IPS-20b (cell line): ENCODE results near the gene MRPL17.

Experiments used
- H3K27ac ChIP-seq: one replicate; pipeline ENCODE4 v1.5.1; 2013; ENCODE audit warnings: low read length
- H3K27me3 ChIP-seq: 2 replicates; pipeline ENCODE4 v1.6.1; 2013; ENCODE audit warnings: mild to moderate bottlenecking, low read length, inconsistent platforms; ENCODE audit not compliant: insufficient read depth
- H3K36me3 ChIP-seq: 2 replicates; pipeline ENCODE4 v1.6.1; 2013; ENCODE audit warnings: low read depth, mild to moderate bottlenecking, inconsistent platforms, low read length, moderate library complexity; ENCODE audit not compliant: insufficient read depth
- H3K4me1 ChIP-seq: 2 replicates; pipeline ENCODE4 v1.6.1; 2013; ENCODE audit warnings: mild to moderate bottlenecking, control low read depth, inconsistent platforms, low read length, moderate library complexity; ENCODE audit not compliant: insufficient read depth
- H3K4me3 ChIP-seq: 2 replicates; pipeline ENCODE4 v1.5.1; 2013; ENCODE audit warnings: mild to moderate bottlenecking, low read length, inconsistent platforms
- H3K9ac ChIP-seq: 2 replicates; pipeline ENCODE4 v1.6.1; 2013; ENCODE audit warnings: low read depth, mild to moderate bottlenecking, inconsistent platforms, low read length, moderate library complexity
- H3K9me3 ChIP-seq: 2 replicates; pipeline ENCODE4 v1.6.1; 2013; ENCODE audit warnings: mild to moderate bottlenecking, low read depth, low read length, inconsistent platforms; ENCODE audit not compliant: insufficient read depth

The MRPL17 gene

DNA sequence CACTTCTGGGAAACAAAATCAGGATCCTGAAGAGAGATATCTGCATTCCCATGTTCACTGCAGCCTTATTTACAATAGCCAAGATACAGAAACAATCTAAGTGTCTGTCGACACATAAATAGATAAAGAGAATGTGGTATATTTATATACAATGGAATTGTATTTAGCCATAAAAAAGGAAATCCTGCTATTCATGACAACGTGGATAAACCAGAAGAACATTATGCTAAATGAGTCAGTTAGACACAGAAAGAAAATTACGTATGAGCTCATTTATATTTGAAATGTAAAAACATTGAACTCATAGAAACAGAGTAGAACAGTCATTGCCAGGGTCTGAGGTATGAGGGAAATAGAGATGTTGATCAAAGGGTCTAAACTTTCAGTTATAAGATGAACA lies 6.1 kb downstream of the MRPL17 start:
- Histone ChIP-seq H3K27ac (no peak overlapping the region), H3K36me3 (peaks cover 27% of the 10 kb centered on the region), H3K4me3 (no peak overlapping the region), H3K9ac (no peak overlapping the region), H3K27me3 (no peaks in the 10 kb centered on the region), H3K9me3 (no peaks in the 10 kb centered on the region), H3K4me1 (0 out of 2 replicates have a peak, but pooled peaks cover 7% of the 10 kb centered on the region)

DNA sequence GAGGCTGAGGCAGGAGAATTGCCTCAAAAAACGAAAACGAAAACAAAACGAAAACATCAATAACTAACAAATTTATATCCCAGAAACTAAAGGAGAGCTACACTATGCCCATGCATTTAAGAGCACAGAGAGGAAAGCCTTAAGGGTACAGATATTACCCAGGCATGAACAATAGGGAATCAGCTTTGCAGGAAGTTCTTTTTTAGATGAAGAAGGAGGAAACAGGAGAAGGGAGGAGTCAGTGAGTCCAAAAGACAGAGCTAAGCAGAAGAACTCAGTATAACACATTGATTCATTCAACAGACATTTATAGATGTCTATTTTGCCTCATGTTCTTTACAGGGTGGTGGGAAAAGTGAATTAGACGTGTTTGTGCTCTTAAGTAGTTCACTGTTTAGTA lies 8.3 kb downstream of the MRPL17 start:
- peaks cover 8% of the 10 kb centered on the region; the same call in 1 of the 2 replicates for H3K36me3 ChIP-seq
- H3K9ac ChIP-seq: no peak overlapping the region
- H3K27ac ChIP-seq: no peak overlapping the region
- H3K4me1 ChIP-seq: no peaks in the 10 kb centered on the region
- no peaks in the 10 kb centered on the region for H3K9me3 ChIP-seq
- H3K4me3 ChIP-seq: no peak overlapping the region
- no peaks in the 10 kb centered on the region for H3K27me3 ChIP-seq

DNA sequence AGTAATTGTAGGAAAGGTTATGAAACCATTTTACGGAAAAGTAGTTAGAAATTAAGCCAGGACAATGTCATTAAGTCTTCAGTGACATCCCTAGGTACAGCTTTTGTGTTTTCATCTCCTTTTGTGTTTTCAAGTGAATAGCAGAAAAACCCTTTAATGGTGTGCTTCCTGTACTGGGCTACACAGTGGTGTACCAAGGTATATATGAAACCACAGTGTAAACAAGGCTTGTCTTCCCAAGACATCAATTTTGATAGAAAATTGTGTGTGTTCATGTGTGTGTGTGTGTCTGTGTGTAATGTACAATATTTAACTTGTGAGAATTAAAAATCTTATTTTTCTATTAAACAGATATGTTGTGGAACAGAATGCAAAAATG lies 8.9 kb downstream of the MRPL17 start:
- no peak overlapping the region for H3K9ac ChIP-seq
- no peak overlapping the region for H3K27ac ChIP-seq
- peaks cover 2% of the 10 kb centered on the region; the same call in 1 of the 2 replicates for H3K36me3 ChIP-seq
- no peaks in the 10 kb centered on the region for H3K27me3 ChIP-seq
- no peak overlapping the region for H3K4me3 ChIP-seq
- no peaks in the 10 kb centered on the region for H3K9me3 ChIP-seq
- H3K4me1 ChIP-seq: no peaks in the 10 kb centered on the region

DNA sequence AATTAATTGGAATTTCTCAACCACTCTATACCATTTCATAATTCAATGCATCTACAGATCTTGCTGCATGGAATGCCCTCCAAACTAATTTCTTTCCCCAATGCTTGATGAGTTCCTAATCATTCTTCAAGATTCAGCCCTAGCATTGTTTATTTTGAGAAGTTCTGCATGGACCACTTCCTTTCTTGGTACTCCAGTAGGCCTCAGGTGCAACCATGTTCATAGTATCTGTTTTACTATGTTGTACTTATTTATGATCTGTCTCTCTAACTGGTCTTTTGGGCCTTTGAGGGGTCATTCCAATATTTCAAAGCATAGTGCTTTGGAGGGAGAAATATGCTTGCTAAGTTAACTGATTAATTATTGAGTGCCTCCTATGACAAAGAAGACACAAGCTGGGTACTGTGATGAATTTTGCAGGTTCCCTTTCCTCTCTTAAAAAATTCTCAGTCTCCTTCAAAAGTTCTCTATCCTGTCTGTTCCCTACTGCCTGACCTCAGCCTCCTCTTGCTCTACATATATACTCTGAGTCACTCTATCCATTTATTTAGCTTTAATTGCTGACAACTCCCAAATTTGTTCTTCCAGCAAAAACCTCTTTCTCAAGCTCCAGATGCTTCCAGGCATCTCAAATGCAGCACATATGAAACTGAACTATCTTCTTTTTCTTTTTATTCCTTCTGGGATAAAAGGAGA lies 9.5 kb downstream of the MRPL17 start:
- Histone ChIP-seq H3K4me3 (no peak overlapping the region), H3K27me3 (no peaks in the 10 kb centered on the region)

DNA sequence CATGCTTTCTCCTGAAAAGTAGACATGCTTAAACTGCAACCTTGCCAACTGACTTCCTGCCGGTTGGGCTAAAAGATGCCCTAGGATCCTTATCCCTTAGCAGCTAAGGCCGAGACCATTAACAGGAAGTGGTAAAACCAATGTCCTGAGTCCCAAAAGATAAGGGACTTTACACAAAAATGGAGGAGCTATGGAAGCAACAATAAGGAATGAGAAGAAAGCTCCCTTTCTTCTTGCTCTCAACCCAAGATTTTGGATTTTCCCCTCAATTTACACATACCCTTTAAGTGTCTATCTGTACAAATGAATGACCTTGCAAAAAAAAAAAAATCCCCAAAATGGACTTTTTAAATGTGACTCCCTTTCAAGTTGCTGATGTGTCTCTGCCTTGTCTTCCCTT lies 11.1 kb downstream of the MRPL17 start:
- Histone ChIP-seq H3K27ac (no peak overlapping the region), H3K4me1 (no peaks in the 10 kb centered on the region), H3K9ac (no peak overlapping the region), H3K27me3 (no peaks in the 10 kb centered on the region), H3K4me3 (no peak overlapping the region), H3K9me3 (no peaks in the 10 kb centered on the region), H3K36me3 (no peaks in the 10 kb centered on the region)

More for the DNA sequence above, 9.5 kb downstream of the MRPL17 start:
- Histone ChIP-seq H3K9me3 (no peaks in the 10 kb centered on the region), H3K27ac (no peak overlapping the region), H3K36me3 (no peaks in the 10 kb centered on the region), H3K9ac (no peak overlapping the region), H3K4me1 (no peaks in the 10 kb centered on the region)

DNA sequence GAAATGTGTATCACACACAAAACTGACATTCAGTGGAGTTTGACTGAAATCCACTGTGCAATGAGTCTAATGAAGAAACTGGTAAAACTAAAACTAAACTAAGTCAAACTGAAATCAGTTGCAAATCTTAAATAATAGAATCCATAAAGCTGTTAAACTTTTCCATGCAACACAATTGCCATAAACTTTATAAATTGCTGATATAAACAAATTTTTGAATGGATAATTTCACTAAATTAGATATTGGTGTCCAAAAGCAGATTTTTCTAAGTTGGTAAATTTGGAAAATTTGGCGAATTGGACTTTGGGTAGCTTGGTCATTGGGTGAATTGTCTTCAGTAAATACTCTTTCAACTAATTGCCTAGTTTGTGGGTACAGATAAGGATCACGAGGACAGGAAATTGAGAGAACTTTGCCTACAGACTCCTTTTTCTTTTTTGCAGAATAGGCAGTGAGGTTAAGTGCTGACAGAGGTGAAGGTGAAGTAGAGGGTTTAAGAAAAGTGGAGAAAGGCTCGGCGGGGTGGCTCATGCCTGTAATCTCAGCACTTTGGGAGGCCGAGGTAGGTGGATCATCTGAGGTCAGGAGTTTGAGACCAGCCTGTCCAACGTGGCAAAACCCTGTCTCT lies 12.8 kb downstream of the MRPL17 start:
- no peaks in the 10 kb centered on the region for H3K9me3 ChIP-seq
- H3K36me3 ChIP-seq: no peaks in the 10 kb centered on the region
- no peak overlapping the region for H3K9ac ChIP-seq
- no peaks in the 10 kb centered on the region for H3K4me1 ChIP-seq
- no peaks in the 10 kb centered on the region for H3K27me3 ChIP-seq
- H3K27ac ChIP-seq: no peak overlapping the region
- no peak overlapping the region for H3K4me3 ChIP-seq

DNA sequence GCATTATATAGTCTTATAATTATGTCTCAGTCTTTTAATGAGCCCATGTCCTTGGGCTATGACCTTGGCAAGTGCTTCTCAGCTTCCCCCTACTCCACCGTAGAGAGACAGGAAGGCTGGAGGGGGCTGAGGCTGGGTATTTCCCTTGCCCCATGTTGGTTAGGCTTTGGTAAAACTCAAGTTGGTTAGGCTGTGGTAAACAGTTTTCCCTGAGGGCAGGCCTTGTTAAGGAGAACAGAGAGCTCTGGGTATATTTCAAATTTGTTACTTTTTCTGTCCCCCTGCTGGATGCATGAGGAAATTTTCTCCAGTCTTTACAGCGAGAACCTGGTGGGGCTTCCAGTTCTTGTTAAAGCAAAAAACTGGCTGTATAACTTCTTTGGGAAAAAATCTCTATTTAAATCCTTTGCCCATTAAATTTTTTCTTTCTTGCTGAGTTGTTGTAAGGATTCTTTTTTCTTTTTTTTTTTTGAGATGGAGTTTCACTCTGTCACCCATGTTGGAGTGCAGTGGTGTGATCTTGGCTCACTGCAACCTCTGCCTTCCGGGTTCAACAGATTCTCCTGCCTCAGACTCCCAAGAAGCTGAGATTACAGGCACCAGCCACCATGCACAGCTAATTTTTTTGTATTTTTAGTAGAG lies 15.3 kb downstream of the MRPL17 start:
- Histone ChIP-seq H3K36me3 (no peaks in the 10 kb centered on the region), H3K27ac (no peak overlapping the region), H3K4me3 (no peak overlapping the region), H3K4me1 (no peaks in the 10 kb centered on the region), H3K9me3 (no peaks in the 10 kb centered on the region), H3K27me3 (no peaks in the 10 kb centered on the region), H3K9ac (no peak overlapping the region; the same call in 1 of the 2 replicates)

DNA sequence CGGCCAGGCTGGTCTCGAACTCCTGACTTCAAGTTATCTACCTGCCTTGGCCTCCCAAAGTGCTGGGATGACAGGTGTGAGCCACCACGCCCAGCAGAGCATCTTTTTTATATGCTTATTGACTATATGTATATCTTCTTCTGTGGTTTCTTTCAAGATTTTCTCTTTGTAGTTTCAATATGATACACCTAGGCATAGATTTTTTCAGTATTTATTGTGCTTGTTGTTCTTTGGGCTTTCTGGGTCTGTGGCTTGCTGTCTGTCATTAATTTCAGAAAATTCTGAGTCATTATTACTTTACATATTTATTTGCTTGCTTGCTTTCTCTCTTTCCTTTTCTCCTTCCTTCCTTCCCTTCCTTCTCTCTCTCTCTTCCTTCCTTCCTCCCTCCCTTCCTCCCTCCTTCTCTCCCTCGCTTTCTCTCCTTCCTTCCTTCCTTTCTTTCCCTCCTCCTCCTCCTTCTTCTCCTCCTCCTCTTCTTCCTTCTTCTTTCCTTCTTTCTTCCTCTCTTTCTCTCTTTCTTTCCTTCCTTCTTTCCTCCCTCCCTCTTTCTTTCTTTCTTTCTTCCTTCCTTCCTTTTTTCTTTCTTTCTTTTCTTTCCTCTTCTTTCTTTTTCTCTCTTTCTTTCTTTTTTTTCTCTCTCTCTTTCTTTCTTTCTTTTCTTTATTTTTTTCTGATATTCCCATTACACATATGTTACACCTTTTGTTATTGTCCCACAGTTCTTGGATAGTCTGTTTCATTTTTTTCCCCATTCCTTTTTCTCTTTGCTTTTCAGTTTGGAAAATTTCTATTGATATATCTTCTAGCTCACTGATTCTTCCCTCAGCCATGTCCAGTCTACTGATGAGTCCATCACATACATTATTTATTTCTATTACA lies 16.6 kb downstream of the MRPL17 start:
- Histone ChIP-seq H3K27me3 (no peaks in the 10 kb centered on the region), H3K4me1 (no peaks in the 10 kb centered on the region), H3K27ac (no peak overlapping the region), H3K4me3 (no peak overlapping the region), H3K36me3 (no peaks in the 10 kb centered on the region), H3K9me3 (no peaks in the 10 kb centered on the region), H3K9ac (no peak overlapping the region)

DNA sequence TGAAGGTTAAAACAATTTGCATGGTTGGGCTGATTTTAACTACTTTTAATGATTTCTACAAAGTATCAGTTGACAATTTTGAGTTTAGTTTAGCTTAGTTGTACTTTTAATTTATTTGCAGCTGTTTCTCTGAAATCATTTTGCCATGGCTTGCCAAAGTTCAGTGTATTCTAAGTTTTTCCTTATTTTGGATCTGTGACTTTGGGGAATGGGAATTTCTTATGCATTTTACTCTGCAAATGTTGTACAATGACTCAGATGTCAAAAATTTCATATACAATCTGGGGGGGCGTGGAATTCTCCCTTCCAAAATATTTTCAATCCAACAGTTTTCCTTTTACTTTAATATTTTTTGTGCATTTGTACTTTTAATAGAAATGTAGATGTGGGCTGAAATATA lies 18.6 kb downstream of the MRPL17 start:
- Histone ChIP-seq H3K9me3 (no peaks in the 10 kb centered on the region), H3K9ac (no peak overlapping the region), H3K36me3 (no peaks in the 10 kb centered on the region), H3K4me1 (no peaks in the 10 kb centered on the region), H3K27me3 (no peaks in the 10 kb centered on the region), H3K4me3 (no peak overlapping the region), H3K27ac (no peak overlapping the region)

DNA sequence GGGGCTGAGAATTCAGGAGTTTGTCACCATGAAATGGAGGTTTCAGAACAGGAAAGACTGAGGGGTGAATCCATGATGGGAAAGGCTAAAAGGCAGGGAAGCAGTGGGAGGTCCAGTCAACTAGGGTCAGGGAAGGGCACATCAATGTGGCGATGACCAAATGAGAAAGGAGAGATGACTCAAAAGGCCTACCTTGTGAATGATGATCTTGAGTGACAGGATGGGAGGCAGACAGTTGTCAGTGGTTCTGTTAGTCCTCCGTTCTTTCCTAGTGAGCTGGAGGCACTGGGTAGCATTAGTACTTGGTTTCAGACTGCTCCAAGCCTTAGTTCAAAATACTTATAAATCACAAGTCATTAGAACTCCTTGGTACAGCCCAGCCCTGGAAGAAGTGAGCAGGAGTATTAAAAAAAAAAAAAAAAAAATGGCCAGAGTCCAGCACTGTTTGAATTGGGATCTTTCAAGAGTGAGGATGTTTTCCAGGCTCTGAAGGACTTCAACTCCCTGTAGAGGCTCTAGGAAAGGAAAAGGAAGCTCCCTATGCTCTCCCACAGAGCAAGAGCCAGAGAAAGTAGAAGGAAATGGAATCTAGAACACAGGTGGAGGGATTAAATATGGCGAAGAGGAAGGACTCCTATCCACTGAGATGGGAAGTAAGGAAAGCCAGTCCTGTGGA lies 19.2 kb downstream of the MRPL17 start:
- Histone ChIP-seq H3K27me3 (no peaks in the 10 kb centered on the region), H3K4me3 (no peak overlapping the region), H3K9me3 (no peaks in the 10 kb centered on the region), H3K9ac (no peak overlapping the region), H3K4me1 (no peaks in the 10 kb centered on the region), H3K27ac (no peak overlapping the region), H3K36me3 (no peaks in the 10 kb centered on the region)

DNA sequence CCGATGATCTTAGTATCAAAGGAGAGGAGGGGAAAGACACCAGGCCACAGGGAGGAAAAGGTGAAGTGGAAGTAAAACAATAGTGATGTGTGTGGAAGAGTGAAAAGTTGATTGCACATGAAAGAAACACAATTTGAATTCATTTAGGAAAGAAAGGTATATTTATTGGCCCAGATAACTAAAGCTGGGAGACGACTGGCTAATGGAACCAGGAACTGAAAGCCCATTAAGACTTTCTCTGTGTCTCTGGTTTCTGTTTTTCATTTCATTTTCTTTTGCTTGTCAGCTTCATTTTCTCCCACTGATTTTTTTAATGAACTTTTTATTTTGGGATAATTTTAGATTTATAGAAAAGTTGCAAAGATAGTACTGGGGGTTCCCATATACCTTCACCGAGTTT lies 22.4 kb downstream of the MRPL17 start:
- Histone ChIP-seq H3K4me3 (no peak overlapping the region), H3K9me3 (no peaks in the 10 kb centered on the region), H3K27ac (no peak overlapping the region), H3K36me3 (no peaks in the 10 kb centered on the region), H3K9ac (no peak overlapping the region), H3K4me1 (peaks cover 11% of the 10 kb centered on the region; the same call in 1 of the 2 replicates), H3K27me3 (peaks cover 23% of the 10 kb centered on the region)
